CD4-positive, alpha-beta T cell (primary cell): ENCODE measurements around the gene ELAVL1. TPM values are rescaled to one million over a fixed set of nuclear protein-coding genes. Genes with fewer than 3 reads are reported as not detected.
A peak's percentile ranks its signal among the peaks of the same experiment; 100 is the strongest.

Experiments used
- ATAC-seq: fragments of 200-7000 bp; cut with Tn5 transposase; one replicate; pipeline ENCODE4 v1.10.0; 2022; ENCODE audit warnings: mild to moderate bottlenecking; ENCODE audit not compliant: poor library complexity
- CTCF ChIA-PET: fragments of 350-600 bp; sonication (Branson Sonifier 250); formaldehyde crosslinking; loops from one replicate; lab custom pipeline; 2021; ENCODE audit warnings: antibody characterized with exemption, inconsistent platforms; lab: Charles Lee
- POLR2A ChIA-PET: fragments of 350-600 bp; sonication (Branson Sonifier 250); formaldehyde crosslinking; loops from one replicate; lab custom pipeline; 2021; ENCODE audit warnings: antibody characterized with exemption, inconsistent platforms; lab: Charles Lee
- DNase-seq, 14 experiments: peaks; one replicate each; pipeline ENCODE4 v3.0.0-alpha.2; 2013 to 2020; ENCODE audit warnings: mixed read lengths in 2 of 14
- H3K27ac ChIP-seq, 2 donors: one replicate each; pipeline versions ENCODE4 v1.5.1 to v1.7.0; 2013; ENCODE audit warnings: low read length in 2 of 2, low read depth in 1 of 2, mild to moderate bottlenecking in 1 of 2
- H3K27me3 ChIP-seq, 2 experiments: 1 replicate in 1 of 2; 2 replicates in 1 of 2; pipeline versions ENCODE4 v1.6.1 to v1.7.0; 2013; ENCODE audit warnings: low read length in 2 of 2, control low read depth in 1 of 2, mild to moderate bottlenecking in 1 of 2, moderate library complexity in 1 of 2; ENCODE audit not compliant: insufficient read depth in 2 of 2, control insufficient read depth in 1 of 2
- H3K36me3 ChIP-seq: one replicate; pipeline ENCODE4 v1.6.1; 2013; ENCODE audit warnings: low read length, control low read depth; ENCODE audit not compliant: insufficient read depth
- H3K4me1 ChIP-seq: one replicate; pipeline ENCODE4 v1.6.1; 2013; ENCODE audit warnings: low read length, control low read depth; ENCODE audit not compliant: insufficient read depth
- H3K4me3 ChIP-seq: one replicate; pipeline ENCODE4 v1.5.1; 2013; ENCODE audit warnings: mild to moderate bottlenecking, low read length, moderate library complexity
- H3K9me3 ChIP-seq, 2 experiments: 1 replicate in 1 of 2; 2 replicates in 1 of 2; pipeline versions ENCODE4 v1.6.1 to v1.7.0; 2013; ENCODE audit warnings: low read length in 2 of 2, mild to moderate bottlenecking in 2 of 2, control low read depth in 1 of 2, moderate library complexity in 1 of 2; ENCODE audit not compliant: control insufficient read depth in 1 of 2, insufficient read depth in 1 of 2
- H3K27ac Mint-ChIP-seq: one replicate; pipeline ENCODE4 v1.8.0; 2020; ENCODE audit warnings: mixed read lengths
- H3K27me3 Mint-ChIP-seq: one replicate; pipeline ENCODE4 v1.8.0; 2021; ENCODE audit warnings: mixed read lengths
- H3K36me3 Mint-ChIP-seq: one replicate; pipeline ENCODE4 v1.8.0; 2021; ENCODE audit warnings: low read depth, mixed read lengths
- H3K4me1 Mint-ChIP-seq: one replicate; pipeline ENCODE4 v1.8.0; 2021; ENCODE audit warnings: low read depth, mixed read lengths
- H3K4me3 Mint-ChIP-seq: one replicate; pipeline ENCODE4 v1.8.0; 2020; ENCODE audit warnings: mild to moderate bottlenecking, mixed read lengths
- H3K9me3 Mint-ChIP-seq: one replicate; pipeline ENCODE4 v1.8.0; 2020; ENCODE audit warnings: mixed read lengths
- CTCF ChIP-seq: fragments of 200-600 bp; IDR thresholded peaks from one replicate; pipeline ENCODE4 v1.8.0; 2022; ENCODE audit warnings: antibody characterized with exemption, mild to moderate bottlenecking
- intact Hi-C, 2 experiments: fragments of 100-400 bp; cut with DNase I in 1 of 2; cut with micrococcal nuclease in 1 of 2; formaldehyde crosslinking; loops; one replicate each; pipeline versions ENCODE4 v1.15.1 to v1.9.0; 2023 to 2025; cut with DNase I, micrococcal nuclease
- total RNA-seq, 174 experiments: library from RNA in 2 of 174; stranded (reverse) in 2 of 174; gene quantifications; one replicate each; pipeline ENCODE4 v1.2.3 and lab custom pipeline; 2021 to 2026

Gene ELAVL1
- total RNA-seq, 2 experiments from 2014 or later = 17.1 to 20.8 TPM

GRCh38 chr19:7970716-7971448 is 34.6 kb downstream of the ELAVL1 start:
- Histone ChIP-seq H3K4me3 (no peak overlapping the region), H3K27ac (no peak overlapping the region), H3K36me3 (peaks cover 74% of the 10 kb centered on the region), H3K4me1 (no peaks in the 10 kb centered on the region), H3K9me3 (no peaks in the 10 kb centered on the region), H3K27me3 (no peaks in the 10 kb centered on the region)
- Mint-ChIP-seq H3K4me1 (no peaks in the 10 kb centered on the region), H3K9me3 (no peaks in the 10 kb centered on the region), H3K36me3 (peaks cover 54% of the 10 kb centered on the region), H3K27ac (no peak overlapping the region), H3K27me3 (no peaks in the 10 kb centered on the region), H3K4me3 (no peak overlapping the region)
- peak; percentile 62 for TF ChIP-seq CTCF
- ChIA-PET CTCF (interaction anchor here (0.7 to 1.5 kb wide), 4 partner anchors 12 to 42 kb away, joined by 3 to 6 read pairs (median 6); partner anchors contain the start of gene TIMM44), POLR2A (no interaction called here)
- intact Hi-C loops = loop anchor here in 1 of 2 experiments (10.0 kb wide), 1 partner anchor 284 kb away; no protein-coding TSS in a partner anchor
- ATAC-seq = peak; percentile 29
- DNase-seq = peak in 5 of 14 experiments; percentile 6 to 51 (median 29)

GRCh38 chr19:7969555-7969939 is 35.9 kb downstream of the ELAVL1 start:
- Mint-ChIP-seq H3K9me3 (no peaks in the 10 kb centered on the region), H3K36me3 (peaks cover 59% of the 10 kb centered on the region), H3K27me3 (no peaks in the 10 kb centered on the region), H3K27ac (no peak overlapping the region), H3K4me3 (no peak overlapping the region), H3K4me1 (no peaks in the 10 kb centered on the region)
- no peak for ATAC-seq
- no peak for DNase-seq
- Histone ChIP-seq H3K27me3 (no peaks in the 10 kb centered on the region), H3K9me3 (no peaks in the 10 kb centered on the region), H3K4me1 (no peaks in the 10 kb centered on the region), H3K4me3 (no peak overlapping the region), H3K36me3 (peaks cover 74% of the 10 kb centered on the region), H3K27ac (no peak overlapping the region)
- ChIA-PET POLR2A (no interaction called here), CTCF (no interaction called here)
- intact Hi-C loops = loop anchor here in 1 of 2 experiments (10.0 kb wide), 1 partner anchor 175 kb away; the partner anchor contains the start of gene FBN3
- no peak for TF ChIP-seq CTCF

- CTCF ChIA-PET = no interaction called here
- Mint-ChIP-seq H3K4me3 (no peak overlapping the region), H3K27me3 (no peaks in the 10 kb centered on the region), H3K9me3 (no peaks in the 10 kb centered on the region), H3K27ac (no peak overlapping the region), H3K36me3 (peaks cover 57% of the 10 kb centered on the region), H3K4me1 (no peaks in the 10 kb centered on the region)
- Histone ChIP-seq H3K4me3 (no peak overlapping the region), H3K36me3 (peaks cover 73% of the 10 kb centered on the region), H3K4me1 (no peaks in the 10 kb centered on the region), H3K27ac (no peak overlapping the region), H3K9me3 (no peaks in the 10 kb centered on the region), H3K27me3 (no peaks in the 10 kb centered on the region)
- intact Hi-C loops = loop anchor here in 1 of 2 experiments (10.0 kb wide), 1 partner anchor 176 kb away; the partner anchor contains the start of gene FBN3
- ATAC-seq (no peak), DNase-seq (no peak)
- TF ChIP-seq CTCF = no peak
- POLR2A ChIA-PET = no interaction called here
Observed at GRCh38 chr19:7968796-7969554, 36.5 kb downstream of the ELAVL1 start.
